Panc1 (cell line): Measurements from ENCODE around the gene KATNAL1. TPM values are rescaled to one million over a fixed set of nuclear protein-coding genes. Genes with fewer than 3 reads are reported as not detected.

Experiments used
- ATAC-seq: fragments of 200-7000 bp; cut with Tn5 transposase; 2 replicates; pipeline ENCODE4 v1.9.1; 2020; ENCODE audit warnings: mild to moderate bottlenecking, moderate library complexity
- BruUV-seq: library from RNA; stranded (reverse); fragments of 400-500 nt; replicated peaks from 2 replicates; lab custom pipeline; 2021; lab: Mats Ljungman, UMichigan
- CTCF ChIA-PET: fragments of 300-600 bp; sonication (Branson Sonifier 250); formaldehyde crosslinking; loops from one replicate; lab custom pipeline; 2022; ENCODE audit warnings: antibody characterized with exemption; lab: Charles Lee
- POLR2A ChIA-PET: fragments of 300-600 bp; sonication (Branson Sonifier 250); formaldehyde crosslinking; loops from one replicate; lab custom pipeline; 2022; ENCODE audit warnings: antibody characterized with exemption; lab: Charles Lee
- DNase-seq: peaks from one replicate; pipeline ENCODE4 v3.0.0-alpha.2; 2010; ENCODE audit warnings: low read depth, low spot score
- H3K27ac ChIP-seq: 2 replicates; pipeline ENCODE4 v1.5.1; 2011; ENCODE audit warnings: mild to moderate bottlenecking, low read length, inconsistent platforms
- H3K27me3 ChIP-seq: fragments of 200-500 bp; sonication (Bioruptor generic); 2 replicates; pipeline ENCODE4 v1.6.0; 2014; ENCODE audit warnings: low read length, inconsistent platforms; ENCODE audit not compliant: control insufficient read depth, insufficient read depth
- H3K36me3 ChIP-seq: fragments of 200-500 bp; sonication (Bioruptor generic); 2 replicates; pipeline ENCODE4 v1.5.1; 2014; ENCODE audit warnings: inconsistent platforms, mild to moderate bottlenecking, low read length, moderate library complexity; ENCODE audit not compliant: control insufficient read depth, insufficient read depth
- H3K4me1 ChIP-seq: 2 replicates; pipeline ENCODE4 v1.5.1; 2011; ENCODE audit warnings: inconsistent platforms, mild to moderate bottlenecking, low read length, moderate library complexity; ENCODE audit not compliant: control insufficient read depth, insufficient read depth
- H3K4me3 ChIP-seq, 2 experiments: 2 replicates each; pipeline ENCODE4 v1.5.1; 2011 to 2012; ENCODE audit warnings: low read depth in 2 of 2, low read length in 2 of 2, mild to moderate bottlenecking in 2 of 2, inconsistent platforms in 1 of 2, moderate library complexity in 1 of 2
- H3K9me3 ChIP-seq: fragments of 200-500 bp; sonication (Bioruptor generic); 2 replicates; pipeline ENCODE4 v1.5.1; 2014; ENCODE audit warnings: low read depth, mild to moderate bottlenecking, inconsistent platforms, low read length, moderate library complexity; ENCODE audit not compliant: control insufficient read depth, insufficient read depth
- POLR2AphosphoS5 ChIP-seq: IDR thresholded peaks from 2 replicates; pipeline ENCODE4 v1.6.1; 2012; ENCODE audit warnings: mild to moderate bottlenecking, low read depth, low read length, moderate library complexity
- SIN3A ChIP-seq: IDR thresholded peaks from 2 replicates; pipeline ENCODE4 v1.6.1; 2012; ENCODE audit warnings: low read depth, mild to moderate bottlenecking, low read length, moderate library complexity, borderline replicate concordance; ENCODE audit not compliant: insufficient read depth
- TCF7L2 ChIP-seq: IDR thresholded peaks from 2 replicates; pipeline ENCODE4 v1.6.1; 2011; ENCODE audit warnings: mild to moderate bottlenecking, low read depth, low read length, inconsistent platforms
- in situ Hi-C: cut with HindIII; loops from 2 replicates; pipeline ENCODE4 v1.10.0; 2016; ENCODE audit warnings: low sequenced_read_pairs, low pct_unique_long_range_greater_than_20kb
- intact Hi-C: fragments of 100-400 bp; cut with micrococcal nuclease; formaldehyde crosslinking; loops from one replicate; pipeline ENCODE4 v1.10.0; 2022; ENCODE audit not compliant: unreplicated experiment
- total RNA-seq: library from RNA; stranded (reverse); gene quantifications from one replicate; pipeline ENCODE4 v1.2.1, GENCODE V29; 2021; ENCODE audit not compliant: unreplicated experiment
- TF ChIP-seq, protein P1 (sequence below): fragments of 450-650 bp; IDR thresholded peaks from 2 replicates; pipeline ENCODE4 v1.5.1; 2017; ENCODE audit warnings: mild to moderate bottlenecking
- TF ChIP-seq, protein P2 (sequence below), 2 experiments: IDR thresholded peaks; 2 replicates each; pipeline ENCODE4 v1.6.1; 2011 to 2012; ENCODE audit warnings: low read depth in 2 of 2, control low read depth in 1 of 2, low read length in 1 of 2, mild to moderate bottlenecking in 1 of 2, moderate library complexity in 1 of 2; ENCODE audit not compliant: insufficient read depth in 1 of 2

Gene KATNAL1
- total RNA-seq, 1 experiment from 2014 or later = 34.3 TPM

GRCh38 chr13:30295116-30295515 lies 12.2 kb downstream of the KATNAL1 start:
- DNase-seq = no peak
- intact Hi-C loops = no loop called here
- in situ Hi-C loops = no loop called here
- BruUV-seq = no TSS peak
- Histone ChIP-seq H3K4me3 (no peak overlapping the region), H3K36me3 (no peaks in the 10 kb centered on the region), H3K27me3 (no peaks in the 10 kb centered on the region), H3K9me3 (no peaks in the 10 kb centered on the region), H3K27ac (no peak overlapping the region), H3K4me1 (peaks cover 3% of the 10 kb centered on the region; the same call in 1 of the 2 replicates)
- TF ChIP-seq TCF7L2 = no peak
- no peak for TF ChIP-seq SIN3A
- TF ChIP-seq, protein P1, sequence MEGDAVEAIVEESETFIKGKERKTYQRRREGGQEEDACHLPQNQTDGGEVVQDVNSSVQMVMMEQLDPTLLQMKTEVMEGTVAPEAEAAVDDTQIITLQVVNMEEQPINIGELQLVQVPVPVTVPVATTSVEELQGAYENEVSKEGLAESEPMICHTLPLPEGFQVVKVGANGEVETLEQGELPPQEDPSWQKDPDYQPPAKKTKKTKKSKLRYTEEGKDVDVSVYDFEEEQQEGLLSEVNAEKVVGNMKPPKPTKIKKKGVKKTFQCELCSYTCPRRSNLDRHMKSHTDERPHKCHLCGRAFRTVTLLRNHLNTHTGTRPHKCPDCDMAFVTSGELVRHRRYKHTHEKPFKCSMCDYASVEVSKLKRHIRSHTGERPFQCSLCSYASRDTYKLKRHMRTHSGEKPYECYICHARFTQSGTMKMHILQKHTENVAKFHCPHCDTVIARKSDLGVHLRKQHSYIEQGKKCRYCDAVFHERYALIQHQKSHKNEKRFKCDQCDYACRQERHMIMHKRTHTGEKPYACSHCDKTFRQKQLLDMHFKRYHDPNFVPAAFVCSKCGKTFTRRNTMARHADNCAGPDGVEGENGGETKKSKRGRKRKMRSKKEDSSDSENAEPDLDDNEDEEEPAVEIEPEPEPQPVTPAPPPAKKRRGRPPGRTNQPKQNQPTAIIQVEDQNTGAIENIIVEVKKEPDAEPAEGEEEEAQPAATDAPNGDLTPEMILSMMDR = no peak
- TF ChIP-seq POLR2AphosphoS5 = no peak
- TF ChIP-seq, protein P2, sequence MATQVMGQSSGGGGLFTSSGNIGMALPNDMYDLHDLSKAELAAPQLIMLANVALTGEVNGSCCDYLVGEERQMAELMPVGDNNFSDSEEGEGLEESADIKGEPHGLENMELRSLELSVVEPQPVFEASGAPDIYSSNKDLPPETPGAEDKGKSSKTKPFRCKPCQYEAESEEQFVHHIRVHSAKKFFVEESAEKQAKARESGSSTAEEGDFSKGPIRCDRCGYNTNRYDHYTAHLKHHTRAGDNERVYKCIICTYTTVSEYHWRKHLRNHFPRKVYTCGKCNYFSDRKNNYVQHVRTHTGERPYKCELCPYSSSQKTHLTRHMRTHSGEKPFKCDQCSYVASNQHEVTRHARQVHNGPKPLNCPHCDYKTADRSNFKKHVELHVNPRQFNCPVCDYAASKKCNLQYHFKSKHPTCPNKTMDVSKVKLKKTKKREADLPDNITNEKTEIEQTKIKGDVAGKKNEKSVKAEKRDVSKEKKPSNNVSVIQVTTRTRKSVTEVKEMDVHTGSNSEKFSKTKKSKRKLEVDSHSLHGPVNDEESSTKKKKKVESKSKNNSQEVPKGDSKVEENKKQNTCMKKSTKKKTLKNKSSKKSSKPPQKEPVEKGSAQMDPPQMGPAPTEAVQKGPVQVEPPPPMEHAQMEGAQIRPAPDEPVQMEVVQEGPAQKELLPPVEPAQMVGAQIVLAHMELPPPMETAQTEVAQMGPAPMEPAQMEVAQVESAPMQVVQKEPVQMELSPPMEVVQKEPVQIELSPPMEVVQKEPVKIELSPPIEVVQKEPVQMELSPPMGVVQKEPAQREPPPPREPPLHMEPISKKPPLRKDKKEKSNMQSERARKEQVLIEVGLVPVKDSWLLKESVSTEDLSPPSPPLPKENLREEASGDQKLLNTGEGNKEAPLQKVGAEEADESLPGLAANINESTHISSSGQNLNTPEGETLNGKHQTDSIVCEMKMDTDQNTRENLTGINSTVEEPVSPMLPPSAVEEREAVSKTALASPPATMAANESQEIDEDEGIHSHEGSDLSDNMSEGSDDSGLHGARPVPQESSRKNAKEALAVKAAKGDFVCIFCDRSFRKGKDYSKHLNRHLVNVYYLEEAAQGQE (IDR thresholded peaks at IDR 0.05; ENCODE audit: insufficient read depth in 1 of 2, low read depth in 2 of 2, low read length in 1 of 2) = no peak
- ChIA-PET POLR2A (no interaction called here), CTCF (no interaction called here)
- no peak for ATAC-seq

DNA sequence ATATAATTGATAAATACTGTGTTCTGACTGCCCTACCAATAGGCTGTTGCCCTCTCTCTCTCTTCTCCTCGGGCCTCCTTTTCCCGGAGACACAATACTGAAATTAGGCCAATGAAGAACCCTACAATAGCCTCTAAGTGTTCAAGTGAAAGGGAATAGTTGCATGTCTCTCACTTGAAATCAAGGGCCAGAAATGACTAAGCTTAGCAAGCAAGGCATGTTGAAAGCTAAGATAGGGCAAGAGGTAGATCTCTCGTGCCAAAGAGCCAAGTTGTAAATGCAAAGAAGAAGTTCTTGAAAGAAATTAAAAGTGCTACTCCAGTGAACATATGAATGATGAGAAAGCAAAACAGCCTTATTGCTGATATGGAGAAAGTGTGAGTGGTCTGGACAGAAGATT lies 13.3 kb downstream of the KATNAL1 start:
- BruUV-seq = no TSS peak
- DNase-seq = no peak
- no peaks in the 10 kb centered on the region for H3K9me3 ChIP-seq
- ChIA-PET CTCF (interaction anchor here (0.6 kb wide), 1 partner anchor 11 kb away, joined by 3 read pairs; no protein-coding TSS in a partner anchor), POLR2A (no interaction called here)
- no peaks in the 10 kb centered on the region for H3K27me3 ChIP-seq
- no peak for ATAC-seq
- H3K27ac ChIP-seq = no peak overlapping the region
- in situ Hi-C loops = no loop called here
- peaks cover 3% of the 10 kb centered on the region; the same call in 1 of the 2 replicates for H3K4me1 ChIP-seq
- H3K36me3 ChIP-seq = no peaks in the 10 kb centered on the region
- intact Hi-C loops = no loop called here
- TF ChIP-seq, protein P2 (IDR thresholded peaks at IDR 0.05; ENCODE audit: insufficient read depth in 1 of 2, low read depth in 2 of 2, low read length in 1 of 2) = no peak
- TF ChIP-seq POLR2AphosphoS5 (no peak), TCF7L2 (no peak), SIN3A (no peak)
- TF ChIP-seq, protein P1 = no peak
- no peak overlapping the region for H3K4me3 ChIP-seq
